HG03175 (cell line): ENCODE results near the gene RPS15.

Experiments
- ATAC-seq: cut with Tn5 transposase; IDR thresholded peaks from one replicate; pipeline ENCODE4 v1.9.1; 2021; ENCODE audit warnings: mild to moderate bottlenecking, moderate library complexity; ENCODE audit not compliant: unreplicated experiment

Gene RPS15

DNA sequence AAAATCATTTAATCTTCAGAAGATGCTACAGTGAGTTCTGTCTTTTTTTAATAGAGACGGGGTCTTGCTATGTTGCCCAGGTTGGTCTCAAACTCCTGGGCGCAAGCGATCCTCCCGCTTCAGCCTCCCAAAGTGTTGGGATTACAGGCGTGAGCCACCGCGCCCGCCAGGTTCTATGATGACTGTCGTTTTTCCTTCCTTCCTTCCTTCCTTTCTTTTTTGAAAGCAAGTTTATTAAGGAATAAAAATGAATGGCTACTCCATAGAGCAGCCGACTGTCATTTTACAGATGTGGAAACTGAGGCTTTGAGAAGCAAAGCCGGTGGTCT is 36.3 kb upstream of the RPS15 start:
- ATAC-seq, result no peak

DNA sequence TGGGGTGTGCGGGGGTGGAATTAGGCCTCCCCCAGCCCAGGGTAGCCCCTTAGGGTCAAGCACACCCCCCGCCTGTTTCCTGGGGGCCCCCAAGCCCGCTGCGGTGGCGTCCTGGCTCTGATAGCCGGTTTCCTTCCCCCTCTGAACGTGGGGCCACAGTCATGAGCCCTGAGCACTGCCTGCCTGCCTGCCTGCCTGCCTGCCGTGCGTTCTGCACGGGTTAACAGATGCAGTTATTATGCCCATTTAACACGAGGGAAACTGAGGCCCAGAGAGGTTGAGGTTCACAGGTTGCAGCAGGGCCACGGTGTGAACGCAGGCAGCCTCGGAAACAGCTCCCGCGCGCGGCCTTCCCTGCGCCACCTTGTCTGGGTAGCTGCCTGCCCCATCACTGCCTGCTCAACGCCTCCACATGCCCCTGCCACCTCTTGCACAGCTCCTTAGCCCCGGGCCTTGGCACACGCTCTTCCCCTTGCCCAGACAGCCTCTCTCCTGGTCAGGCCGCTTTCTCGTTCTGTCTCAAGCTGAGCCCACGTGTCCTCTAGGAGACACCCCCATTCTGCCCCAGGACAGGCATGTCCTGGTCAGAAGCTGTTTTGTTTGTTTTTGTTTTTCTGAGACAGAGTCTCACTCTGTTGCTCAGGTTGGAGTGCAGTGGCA is 35.7 kb upstream of the RPS15 start:
- ATAC-seq, result no peak

DNA sequence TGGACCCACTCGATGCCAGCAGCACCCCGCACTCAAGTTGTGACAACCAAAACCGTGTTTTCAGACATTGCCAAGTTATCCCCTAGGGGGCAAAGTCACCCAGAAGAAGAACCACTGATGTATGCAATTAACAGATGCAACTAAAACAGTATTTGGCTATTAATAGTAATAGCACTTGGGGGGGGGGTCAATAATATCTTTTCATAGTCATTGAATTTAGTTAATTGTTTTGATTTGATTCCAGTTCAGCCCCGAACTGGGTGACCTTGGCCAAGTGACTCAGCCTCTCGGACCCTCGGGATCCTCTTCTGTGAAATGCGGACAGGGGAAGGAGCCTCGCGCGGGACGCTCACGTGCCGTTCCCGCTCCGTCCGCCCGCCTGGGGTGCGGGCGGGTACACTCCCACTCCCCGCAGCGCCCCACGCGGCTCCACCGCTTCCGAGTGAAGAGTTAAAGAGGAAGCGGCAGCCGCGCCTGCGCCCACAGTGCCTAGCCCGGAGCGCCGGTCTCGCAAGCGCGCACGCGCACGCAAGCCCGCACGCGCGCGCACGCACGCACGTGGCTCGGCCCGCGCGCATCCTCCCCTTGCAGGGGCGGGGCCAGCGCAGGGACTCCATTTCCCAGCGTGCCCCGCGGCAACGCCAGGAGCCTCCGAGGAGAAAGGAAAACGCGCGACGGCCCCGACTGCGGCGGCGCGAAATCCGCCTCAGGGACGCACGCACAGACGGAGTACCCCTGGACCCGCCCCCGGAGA is 31.2 kb upstream of the RPS15 start:
- ATAC-seq, result peak; percentile 83

DNA sequence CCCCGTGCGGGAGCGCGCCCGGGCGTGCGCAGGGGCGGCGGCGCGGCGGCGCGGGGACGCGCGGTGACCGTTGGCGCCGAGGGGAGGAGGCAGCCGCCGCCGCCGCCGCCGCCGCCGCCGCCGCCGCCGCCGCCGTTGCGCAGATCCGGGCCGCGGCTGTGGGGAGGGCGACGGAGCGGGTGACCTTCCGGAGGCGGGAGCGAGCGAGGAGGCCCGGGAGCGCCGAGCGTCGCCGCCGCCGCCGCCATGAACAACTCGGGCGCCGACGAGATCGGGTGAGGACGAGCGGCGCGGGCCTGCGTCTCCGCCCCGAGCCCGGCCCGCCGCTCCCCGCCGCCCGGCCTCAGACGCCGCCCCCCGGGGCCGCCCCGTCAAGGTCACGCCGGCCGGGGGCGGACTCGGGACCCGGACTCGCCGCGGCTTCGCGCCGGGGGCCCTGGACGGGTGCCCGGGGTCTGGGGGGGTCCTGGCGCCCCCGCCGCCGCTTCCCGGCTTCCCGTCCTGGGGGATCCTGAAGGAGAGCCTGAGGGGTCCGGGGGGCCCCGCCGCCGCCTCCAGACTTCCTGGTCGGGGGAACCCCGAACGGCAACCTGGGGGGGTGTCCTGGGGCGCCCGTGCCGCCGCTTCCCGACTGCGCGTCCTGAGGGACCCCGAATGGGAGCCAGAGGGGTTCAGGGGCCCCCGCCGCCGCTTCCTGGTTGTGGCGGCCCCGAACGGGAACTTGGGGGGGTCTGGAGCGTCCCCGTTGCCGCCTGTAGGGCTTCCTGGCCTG is 30.5 kb upstream of the RPS15 start, which contains the start of gene DAZAP1:
Gene DAZAP1, plus strand, starts transcription at position 59 of the 772 bp plus-strand sequence. Its CDS starts 188 bp downstream, at position 247.
- peak; percentile 21 for ATAC-seq

DNA sequence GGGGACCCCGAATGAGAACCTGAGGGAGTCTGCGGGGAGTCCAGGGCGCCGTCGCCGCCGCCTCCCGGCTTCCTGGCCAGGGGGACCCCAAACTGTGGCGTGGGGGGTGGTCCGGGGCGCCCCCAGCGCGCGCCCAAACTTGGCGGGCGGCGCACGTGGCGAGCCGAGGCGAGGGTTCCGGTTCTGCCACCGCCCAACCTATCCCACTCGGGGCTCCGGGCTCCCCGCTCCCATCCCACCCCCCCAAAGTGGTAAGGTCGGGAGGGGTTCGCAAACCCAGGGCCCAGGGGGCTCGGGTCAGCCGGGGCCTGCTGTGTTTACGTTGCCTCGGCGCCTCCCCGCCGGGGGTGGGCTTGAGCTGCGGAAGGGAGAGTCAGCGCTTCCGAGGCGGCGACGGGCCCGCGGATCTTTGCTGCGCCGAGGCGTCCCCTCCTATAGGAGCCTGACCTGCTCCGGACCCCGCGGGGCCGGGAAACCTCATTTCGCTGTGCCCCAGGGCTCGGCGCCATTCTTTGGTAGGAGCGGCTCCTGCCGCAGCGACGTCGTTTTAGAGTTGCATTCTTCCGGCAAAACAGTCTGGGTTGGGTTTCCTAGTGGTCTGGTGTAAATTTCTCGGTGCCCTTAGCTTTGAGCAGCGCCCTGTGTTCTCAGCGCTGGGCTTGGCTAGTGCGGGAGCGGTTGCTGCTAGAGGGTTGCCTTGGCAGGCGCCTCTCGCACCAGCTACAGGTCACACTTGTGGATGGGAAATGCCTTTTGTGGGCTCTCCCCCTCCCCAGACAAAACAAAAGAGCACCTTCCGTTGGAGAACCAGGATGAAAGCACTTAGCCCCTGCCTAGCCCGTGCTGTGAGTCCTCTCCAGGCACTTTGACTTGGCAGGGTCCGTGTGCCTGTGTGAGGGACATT is 29.6 kb upstream of the RPS15 start:
- ATAC-seq, result no peak

DNA sequence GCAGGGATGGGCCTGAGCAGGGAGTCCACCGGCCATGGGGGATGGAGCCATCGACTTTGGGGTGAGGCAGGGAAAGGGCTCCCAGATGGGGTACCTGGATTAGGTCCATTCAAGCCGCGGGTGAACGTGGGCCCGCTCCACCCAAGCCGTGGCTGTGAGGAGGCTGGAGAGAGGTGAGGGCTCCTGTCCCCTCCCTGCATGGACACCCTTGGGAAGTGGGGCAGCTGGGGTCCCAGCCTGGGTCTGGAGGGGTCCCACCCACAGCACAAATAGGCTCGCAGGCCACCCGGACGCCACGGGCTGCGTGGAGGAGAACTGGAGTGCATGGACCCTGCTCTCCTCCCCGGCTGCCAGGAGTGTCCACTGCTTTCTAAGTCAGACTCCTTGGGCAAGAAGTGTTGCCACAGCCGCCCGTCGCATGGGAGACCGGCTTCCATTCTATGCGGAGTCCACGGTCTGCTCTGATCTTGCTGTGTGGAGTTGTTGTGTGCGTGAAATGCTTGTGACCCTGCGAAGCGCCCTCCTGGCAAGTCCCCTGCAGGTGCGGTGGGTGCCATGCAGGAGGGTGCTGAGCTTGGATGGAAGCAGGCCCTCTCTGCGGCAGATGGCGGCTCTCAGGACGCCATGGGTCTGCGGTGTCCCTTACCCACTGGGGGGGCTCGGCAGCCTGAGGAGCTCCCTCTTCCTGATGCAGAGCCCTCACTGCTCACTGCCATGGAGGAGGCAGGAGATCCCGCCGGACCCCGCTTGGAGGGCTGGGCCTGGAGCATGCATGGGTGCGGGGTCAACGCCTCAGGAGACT is 28.8 kb upstream of the RPS15 start:
- no peak for ATAC-seq

DNA sequence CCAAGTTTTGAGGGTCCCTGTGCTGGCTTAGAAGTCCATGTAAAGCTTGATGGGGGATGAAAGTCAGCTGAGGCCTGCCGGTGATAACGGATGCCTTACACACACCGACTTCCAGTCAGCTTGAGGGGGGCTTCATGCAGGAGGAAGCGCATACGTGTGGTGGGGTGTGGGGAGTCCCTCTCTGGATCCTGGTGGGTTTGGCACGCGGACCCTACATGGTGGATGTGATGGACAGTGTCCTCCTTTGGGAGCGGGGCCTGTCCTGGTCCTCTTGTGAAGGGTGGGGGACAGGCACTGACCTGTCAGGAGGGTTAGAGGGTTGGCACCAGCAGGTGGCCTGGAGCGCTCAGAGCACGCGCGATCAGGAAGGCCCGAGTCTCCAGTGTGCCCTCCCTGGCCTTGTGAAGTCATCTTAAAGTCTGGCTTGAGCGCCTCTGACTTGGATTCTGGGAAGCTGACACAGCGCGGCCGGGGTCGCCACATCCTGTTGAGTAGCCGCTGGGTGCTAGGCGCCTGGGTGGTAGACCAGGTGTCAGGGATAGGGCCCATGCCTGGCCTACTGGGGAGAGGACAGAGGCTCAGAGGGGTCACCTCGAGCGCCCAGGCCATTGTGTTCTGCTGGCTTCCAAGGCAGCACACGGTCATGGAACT is 27.9 kb upstream of the RPS15 start:
- ATAC-seq, result no peak

DNA sequence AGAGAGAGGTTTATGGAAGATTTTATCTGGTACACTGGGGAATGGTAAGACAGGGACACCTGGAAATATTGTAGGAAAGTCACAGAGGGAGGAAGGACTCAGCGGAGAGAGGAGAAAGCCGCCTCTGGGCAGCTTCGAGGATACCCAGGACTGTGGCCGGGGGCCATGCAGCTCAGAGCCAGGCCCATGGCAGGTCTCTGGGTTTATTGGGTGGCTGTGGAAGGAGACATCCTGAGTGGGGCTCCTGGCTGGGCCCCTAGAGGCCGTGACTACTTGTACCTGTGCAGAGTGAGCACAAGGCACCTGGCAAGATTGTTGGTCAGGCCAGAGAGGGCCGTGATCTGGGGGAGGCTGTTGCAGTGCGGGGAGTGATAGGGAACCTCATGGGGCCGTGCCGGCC is 27.4 kb upstream of the RPS15 start:
- no peak for ATAC-seq

DNA sequence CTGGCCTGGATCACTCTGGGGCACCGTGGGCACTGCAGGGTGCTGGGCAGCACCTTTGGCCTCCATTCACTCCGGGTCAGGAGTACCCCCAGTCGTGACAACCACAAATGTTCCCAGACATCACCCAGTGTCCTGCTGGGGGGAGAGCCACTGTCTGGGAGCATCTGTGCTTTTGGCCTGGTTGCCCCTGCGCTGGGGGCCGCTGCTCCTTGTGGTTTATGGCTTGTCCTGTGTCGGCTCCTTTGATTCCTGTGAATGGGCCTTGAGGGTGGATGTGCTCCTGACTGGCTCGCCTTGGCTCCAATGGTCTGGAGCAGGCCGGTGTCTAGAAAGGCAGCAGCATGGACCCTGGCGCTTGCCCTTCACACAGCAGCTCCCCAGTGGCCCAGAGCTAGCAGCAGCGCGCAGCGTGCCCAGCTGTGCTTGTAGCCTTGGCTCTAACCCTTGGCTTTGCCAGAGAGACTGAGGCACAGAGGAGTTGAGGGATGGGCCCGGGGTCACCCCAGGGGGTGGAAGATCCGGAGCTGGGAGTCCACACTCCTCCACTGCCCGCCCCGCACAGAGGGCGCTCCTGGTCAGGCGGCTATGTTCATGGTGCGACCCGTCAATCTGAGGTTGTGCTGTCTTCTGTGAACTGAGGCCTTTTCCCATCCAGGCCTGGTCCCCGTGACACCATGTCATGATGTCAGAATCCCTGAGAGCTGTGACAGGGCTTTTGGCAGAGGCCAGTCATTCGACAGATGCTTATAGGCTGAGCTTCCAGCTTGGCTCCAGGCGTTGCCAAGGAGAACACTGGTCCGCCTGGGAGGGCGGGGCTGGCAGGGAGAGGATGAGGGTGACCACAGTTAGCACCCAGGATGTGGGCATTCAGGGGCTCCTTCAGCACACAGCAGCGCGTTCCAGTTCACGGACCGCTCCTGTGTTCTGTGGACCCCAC is 26.7 kb upstream of the RPS15 start:
- no peak for ATAC-seq

DNA sequence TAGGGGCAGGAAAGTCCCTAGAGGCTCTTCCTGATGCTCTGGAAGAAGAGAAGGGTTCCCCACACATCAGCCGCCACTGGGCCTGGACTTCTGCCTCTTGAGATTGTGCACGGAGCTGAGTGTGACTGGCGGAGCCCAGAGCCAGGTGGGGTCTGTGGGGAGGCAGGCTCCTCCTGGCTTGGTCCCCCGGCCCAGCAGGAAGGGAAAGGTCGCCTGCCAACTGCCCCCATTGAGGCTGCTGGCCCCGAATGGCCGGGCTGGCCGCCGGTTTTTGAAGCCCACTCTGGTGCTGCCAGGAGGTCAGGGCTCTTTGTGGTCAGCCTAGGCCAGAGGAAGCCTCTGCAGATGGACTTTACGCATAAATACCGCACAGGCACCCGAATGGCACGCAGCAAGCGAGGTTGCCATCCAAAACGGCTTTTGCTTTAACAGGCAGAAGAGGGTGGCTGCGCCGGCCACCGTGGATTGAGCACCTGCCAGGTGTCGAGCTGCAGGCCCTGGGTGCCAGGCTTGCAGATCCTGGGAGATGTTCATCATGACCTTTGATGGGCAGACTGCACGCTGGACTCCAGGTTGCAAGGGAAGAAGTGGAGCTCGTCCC is 25.8 kb upstream of the RPS15 start:
- ATAC-seq, result no peak

DNA sequence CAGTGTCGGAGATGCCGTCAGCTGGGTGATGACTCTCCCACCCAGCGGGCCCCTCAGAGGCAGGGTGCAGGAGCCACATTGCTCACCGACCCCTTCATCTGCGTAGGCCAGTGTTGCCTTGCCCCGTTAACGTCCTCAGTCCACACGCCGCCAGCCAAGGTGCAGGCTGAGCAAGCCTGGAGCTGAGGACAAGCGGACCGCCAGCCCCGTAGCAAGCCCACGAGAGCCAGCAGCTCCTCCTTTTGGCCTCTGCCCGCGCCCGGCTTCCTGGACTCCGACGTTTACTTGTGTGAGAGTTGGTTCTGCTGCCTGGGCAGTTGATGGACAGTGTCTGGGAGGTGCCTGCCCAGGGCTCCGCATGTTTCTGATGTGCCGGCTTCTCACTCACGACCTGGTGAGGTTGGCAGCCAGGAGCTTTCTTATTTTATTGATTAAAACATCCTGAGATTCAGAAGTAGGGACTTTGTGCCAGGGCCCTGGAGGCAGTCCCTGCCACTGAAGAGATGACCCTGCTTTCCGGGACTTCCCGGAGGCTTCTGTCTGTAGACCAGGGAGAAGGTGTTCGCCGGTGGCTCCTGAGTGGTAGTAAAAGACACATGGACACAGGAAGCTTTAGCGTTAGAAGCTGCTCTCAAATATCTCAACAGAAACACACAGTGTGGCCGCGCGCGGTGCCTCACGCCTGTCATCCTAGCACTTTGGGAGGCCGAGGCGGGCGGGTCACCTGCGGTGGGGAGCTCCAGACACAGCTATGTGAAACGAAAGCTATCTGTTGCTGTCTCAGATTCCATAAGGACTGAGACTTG is 25.0 kb upstream of the RPS15 start:
- no peak for ATAC-seq

DNA sequence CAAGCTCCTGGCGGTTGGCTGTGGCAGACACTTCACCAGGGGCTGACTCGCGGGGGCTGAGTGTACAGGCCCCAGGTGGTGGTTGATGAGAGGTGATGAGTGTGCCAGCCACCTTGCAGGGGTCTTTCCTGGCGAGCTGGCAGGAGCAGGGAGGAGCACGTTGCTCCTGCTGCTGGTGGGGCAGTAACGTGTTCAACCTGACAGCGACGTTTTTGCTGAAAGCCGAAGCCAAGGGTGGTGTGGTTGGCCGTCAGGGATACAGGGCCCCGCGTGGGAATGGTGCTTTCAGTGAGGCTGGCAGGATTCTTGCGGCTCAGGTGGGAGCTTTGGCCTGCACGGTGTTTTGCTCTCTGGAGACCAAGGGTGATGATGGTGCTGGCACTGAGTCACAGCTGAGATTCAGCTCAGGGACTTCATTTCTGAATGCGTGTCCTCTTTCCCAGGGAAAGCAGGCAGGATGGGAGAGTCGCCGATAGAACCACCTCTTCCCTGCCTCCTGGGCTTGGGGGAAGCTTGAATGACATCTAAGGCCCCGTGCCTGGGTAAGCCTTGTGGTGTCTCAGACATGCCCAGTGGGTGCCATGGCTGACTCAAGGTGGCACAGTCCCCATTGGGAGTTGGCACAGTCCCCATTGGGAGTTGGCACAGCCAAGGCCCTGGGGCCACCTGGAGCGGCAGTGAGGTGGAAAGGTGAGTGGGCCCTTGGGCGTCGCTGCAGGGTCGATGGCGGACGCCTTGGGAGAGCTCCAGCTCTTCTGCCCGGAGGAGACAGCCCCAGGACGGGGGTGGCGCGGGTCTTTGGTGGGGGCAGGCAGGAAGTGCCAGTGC is 22.0 kb upstream of the RPS15 start:
- no peak for ATAC-seq

DNA sequence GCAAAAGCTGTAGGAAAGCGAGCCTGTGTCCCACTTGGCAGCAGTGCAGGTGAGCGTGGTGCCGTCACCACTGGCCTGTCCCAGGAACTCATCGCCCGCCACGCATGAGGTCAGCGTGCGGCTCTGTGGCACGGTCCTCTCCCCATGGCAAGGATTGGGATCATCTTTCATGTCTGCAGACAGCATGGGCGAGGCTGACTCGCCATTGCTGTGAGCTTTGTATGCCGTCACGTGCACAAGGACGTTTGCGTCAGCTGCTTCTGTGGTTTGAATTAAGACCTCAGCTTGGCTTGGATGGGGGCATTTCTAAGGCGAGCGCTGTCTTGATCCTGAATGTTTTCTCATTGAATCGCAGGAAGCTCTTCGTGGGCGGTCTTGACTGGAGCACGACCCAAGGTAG is 21.1 kb upstream of the RPS15 start:
- ATAC-seq, result no peak

DNA sequence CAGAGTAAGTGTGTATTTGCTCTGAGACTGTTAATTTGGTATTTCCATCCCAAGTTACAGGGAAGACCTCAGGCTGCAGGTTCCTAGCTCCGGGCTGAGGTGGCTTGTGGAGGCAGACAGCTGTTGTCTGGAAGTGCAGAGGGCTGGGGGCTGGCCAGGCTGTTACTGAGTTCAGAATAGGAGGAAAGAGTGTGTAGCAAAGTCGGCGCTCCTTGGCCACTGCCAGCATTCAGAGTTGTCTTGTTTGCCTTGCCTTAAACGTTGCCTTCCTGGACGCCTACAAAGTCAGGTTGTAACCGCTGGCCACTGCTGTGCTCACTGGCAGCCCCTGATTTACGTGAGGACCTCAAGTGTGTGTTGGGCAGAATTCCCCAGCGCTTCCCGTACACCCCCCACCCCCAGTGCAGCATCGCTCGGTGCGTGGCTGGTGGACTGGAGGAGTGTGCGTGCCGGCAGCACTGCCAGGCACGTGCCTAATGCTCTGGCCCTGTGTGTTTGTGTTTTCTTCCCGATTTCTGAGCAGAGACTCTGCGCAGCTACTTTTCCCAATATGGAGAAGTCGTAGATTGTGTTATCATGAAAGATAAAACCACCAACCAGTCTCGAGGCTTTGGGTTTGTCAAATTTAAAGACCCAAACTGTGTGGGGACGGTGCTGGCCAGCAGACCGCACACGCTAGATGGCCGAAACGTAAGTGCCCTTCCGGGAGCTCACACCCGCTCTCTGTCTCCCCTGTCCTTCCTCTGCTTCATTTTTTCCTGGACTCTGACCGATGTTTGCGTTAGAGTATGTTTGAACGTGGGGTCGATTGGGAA is 20.3 kb upstream of the RPS15 start:
- no peak for ATAC-seq

DNA sequence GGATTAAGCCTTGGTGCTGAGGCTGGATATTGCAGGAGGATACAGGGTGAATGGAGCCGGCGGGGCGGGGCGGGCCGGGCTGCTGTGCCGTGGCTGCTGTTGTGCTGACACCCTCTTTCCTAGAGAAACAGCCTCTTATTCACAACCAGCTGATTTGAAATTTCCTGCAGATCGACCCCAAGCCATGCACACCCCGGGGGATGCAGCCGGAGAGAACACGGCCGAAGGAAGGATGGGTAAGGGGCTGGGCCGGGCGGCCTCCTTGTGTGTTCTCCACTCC is 19.8 kb upstream of the RPS15 start:
- ATAC-seq, result no peak
